Fibroblast of the conjunctiva (primary cell): ENCODE measurements around the gene CCNY.
"Not testable (repeated sequence)": the region's sequence is repeated elsewhere in the genome, so short reads cannot be mapped to it uniquely, and the experiment has no call there.

Source experiments
- DNase-seq: peaks from one replicate; pipeline ENCODE4 v3.0.0-alpha.2; 2010; ENCODE audit warnings: low read depth

The CCNY gene

DNA sequence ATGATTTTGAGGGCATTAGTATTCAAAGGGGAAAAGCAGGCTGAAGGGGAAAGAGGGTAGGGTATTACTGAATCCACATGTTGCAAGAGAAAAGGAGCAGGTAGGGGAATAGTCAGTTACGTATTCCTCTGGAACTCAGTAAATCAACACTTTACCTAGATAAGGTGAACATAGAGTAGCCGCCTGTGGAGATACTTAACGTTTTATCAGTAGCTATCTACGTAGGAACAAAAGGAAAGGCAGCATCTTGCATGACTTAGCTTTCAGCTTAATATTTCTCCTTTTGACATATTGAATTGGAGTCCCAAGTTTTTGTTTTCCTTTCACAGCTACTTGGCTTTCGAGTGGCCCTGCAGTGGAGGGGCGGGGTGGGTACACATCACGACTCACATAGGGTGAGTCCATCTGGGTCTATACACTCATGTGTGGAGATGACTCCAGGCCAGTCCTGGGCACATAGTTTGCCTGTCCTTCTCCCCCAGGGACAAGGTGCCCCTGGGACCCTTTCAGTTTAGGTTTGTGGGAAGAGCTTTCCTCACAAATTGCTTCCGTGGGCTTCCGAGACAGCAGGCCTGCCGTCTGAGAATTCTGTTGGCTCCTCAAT, 48.1 kb downstream of the CCNY start:
- no peak for DNase-seq

DNA sequence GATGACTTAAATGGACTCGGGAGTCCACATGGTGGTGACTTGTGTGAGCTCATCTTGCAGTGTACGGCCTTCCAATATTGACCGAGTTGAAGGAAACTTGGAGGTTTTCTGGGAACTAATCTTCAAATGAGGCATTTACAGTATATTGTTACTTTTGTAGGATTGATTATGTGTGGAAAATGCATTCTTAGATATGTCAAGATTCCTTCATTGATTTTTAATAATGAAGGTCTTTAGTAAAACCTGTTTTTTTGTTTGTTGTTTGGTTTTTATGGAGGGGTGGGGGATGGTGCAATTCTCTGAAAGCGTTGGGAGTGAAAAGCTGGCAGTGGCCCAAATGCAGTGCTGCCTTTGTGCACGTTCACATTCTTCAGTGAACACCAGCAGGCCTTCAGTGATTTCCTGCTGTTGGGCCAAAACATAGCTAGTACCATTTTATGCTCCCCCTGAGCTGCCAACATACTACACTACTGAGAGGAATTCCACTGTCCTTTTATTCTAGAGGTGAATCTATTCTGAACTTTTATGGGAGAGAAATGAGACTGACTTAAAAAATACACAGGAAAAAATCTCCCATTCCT, 50.4 kb downstream of the CCNY start:
- no peak for DNase-seq

DNA sequence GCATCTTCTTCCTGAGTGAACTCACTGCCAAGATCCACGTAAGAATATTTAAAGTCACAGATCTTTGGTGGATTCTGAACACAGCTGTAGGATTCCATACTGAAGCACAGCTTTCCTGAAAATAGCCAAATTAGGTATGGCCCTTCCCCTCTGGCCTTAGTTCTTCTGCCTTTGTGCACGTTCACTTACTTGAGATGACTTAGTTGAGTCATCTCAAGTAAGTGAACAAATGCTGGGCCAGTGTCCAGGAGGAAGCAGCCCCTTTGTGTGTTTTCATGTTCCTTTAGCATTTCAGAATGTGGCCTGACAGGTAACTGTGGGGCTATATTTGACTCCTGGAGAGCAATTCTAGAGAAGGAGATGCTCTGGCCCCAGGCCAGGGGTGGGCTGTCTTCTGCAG, 51.5 kb downstream of the CCNY start:
- peak; percentile 14 for DNase-seq

DNA sequence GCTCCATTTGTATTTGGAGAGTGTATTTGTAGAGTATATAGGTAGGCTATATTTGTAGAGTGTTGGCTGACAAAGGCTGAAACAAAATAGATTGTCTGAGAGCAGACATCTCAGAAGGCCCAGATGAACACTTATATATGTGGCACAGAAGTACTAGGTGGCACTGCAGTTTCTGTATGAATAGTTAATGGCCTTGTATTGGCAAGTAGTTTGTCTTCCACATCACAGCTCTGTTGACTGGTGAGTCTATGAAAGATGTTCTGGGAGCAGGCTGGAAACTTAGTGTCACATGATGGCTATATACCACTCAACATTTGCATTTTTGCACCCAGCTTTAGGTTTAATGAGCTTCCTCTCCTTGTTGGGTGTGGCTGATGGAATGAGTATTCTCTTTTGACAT, 51.9 kb downstream of the CCNY start:
- no peak for DNase-seq

DNA sequence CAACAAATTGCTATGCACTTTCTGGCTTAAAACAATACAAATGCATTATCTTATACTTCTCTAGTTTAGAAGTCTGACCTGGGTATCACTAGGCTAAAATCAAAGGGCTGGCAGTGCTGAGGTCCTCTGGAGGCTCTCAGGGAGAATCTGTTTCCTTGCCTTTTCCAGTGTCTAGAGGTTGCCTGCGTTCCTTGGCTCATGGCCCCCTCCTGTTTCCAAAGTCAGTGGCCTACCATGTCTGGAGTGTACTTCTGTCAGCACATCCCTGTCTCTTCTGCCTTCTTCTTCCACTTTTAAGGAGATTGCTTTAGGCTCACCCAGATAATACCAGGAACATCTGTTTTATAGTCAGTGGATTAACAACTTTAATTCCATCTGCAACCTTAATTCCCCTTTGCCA, 52.4 kb downstream of the CCNY start:
- DNase-seq, result no peak

DNA sequence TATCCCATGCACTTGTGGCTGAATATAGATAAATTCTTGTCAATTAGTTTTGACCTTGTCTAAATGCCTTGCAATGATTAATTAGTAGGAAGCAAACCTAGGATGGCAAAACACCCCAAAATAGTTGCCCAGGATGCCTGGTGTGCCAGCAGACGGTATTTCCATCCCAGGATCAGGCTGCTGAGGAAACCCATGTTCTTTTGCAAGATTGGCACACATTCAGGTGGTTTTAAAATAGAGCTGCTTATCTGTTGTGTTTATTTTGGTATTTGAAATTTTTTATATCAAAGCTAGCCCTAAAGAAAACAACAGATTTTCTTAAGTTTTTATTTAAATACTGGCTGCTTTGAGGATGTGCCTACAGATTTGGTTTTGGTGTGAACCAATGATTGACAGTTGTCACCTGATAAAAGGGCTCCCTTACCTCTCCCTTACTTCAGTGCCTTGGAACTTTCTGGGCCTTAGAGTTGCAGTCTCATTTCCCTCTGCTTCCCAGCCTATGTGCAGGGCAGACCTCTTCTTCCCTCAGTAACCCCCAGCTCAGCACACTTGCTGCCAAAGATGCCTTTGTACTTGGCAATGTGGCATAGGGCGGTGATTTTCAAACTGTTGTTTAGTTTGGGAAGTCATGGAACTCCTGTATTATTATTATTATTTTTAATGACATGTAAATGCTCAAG, 54.0 kb downstream of the CCNY start:
- no peak for DNase-seq

DNA sequence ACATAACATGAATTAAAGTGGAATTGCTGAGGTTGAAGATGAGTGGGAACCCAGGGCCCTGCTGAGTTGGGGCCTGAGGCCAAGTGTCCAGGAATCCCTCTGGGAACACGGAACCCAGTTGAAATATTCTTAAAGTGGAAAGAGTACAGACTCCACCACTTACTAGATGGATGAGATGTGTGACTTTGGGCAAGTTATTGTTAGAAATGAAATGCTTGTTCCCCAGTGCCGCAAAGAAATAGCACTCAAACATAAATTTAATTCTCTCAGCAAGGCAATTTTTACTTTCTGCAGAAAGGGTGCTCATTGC, 54.5 kb downstream of the CCNY start:
- no peak for DNase-seq

DNA sequence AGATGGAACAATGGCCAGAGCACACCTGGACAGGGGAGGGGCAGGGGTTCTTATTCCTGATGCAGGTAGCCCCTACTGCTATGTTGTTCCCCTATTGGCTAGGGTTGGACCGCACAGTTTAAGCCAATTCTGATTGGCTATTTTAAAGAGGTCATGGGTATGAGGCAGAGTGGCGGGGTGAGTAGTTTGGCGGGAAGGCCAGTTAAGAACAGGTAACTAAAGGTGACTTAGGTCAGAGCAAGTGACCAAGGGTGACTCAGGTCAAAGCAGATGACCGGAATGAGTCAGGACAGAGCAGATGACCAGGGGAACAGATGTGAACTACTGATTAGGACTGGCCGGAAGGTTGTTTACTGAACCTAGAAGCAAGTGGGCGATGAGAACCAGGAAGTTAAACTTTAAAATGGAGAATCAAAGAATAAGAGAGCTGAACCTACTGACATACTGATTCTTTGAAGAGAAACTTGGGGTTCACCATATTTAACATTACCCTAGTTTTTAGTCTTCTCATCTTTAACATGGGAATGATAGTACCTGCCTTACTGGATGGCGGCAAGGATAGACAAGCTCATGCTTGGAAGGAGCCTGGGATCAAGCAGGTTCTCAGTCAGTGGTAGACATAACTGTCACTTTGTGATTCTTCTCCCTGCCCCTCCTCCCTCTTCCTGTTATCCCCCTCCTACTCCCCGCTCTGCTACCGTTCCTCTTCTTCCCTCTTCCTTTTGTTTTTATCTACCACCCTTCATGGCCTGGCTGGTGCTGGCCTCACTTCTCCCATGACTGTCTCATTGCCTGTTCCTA, 55.0 kb downstream of the CCNY start:
- DNase-seq, result no peak

DNA sequence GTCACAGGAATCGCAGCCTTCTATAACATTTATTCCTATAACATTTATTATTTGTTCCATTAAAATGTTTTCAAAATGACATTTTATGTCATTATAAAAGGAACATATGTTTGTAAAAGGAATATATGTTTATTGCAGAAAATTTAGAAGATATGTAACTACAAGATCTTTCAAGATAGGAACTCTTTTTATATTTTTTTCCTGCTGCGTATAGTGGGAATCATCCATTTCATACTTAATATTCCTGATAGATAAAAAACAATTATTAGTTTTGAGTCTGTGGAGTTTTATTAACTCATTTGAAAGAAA, 55.6 kb downstream of the CCNY start:
- DNase-seq, result no peak

DNA sequence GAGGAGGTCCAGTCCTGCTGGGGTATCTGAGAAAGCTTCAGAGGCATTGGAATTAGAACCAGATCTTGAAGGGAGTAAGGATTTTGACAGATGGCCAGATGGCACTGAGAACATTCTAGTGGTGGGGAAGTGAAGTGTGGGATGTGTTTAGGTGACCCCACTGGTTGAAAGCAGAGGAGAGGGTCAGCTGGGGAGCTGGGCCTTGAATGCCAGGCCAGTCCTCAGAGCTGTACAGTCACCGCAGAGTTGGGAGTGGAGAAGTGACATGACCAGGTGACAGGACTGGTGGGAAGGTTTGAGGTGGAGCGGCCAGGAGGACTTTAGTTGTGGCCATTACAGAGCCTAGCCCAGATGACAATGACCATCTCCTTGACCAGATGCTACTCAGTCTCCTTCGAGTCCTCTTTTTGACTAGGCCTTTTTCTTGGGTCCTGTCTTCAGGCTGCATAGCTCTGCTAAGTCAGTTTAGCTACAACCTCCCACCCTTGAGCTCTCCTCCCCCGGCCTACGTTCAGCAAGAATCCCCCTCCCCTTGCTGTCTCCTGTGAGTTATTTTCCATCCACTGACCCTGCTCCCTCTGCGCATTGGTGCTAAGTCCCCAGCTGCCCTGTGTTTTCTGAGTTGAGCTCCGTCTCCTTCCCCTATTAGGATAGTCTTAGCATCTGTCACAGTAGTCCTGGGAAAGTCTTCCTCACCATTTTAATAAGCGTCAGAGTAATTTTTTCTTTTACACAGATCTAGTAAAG, 56.3 kb downstream of the CCNY start:
- no peak for DNase-seq

DNA sequence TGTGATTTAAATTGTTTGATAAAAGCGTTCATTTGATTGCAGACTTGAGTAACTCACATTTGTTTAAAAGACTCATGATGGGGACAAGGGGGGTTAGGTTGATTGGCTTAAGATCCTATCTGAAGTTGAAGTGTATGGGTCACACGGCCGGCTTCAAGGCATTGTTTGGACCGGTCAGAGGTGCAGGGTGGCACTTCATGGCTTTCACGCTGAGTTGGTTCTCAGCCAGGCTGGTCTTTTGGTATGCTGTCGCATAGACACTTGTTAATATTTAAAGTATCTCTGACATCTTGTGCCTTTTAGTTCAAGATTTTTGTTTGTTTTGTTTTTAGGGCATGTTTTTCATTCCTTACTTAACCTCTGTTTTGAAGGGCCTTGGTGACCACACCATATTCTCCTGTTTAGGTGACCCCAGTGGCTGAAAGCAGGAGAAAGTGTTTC, 58.1 kb downstream of the CCNY start:
- no peak for DNase-seq

DNA sequence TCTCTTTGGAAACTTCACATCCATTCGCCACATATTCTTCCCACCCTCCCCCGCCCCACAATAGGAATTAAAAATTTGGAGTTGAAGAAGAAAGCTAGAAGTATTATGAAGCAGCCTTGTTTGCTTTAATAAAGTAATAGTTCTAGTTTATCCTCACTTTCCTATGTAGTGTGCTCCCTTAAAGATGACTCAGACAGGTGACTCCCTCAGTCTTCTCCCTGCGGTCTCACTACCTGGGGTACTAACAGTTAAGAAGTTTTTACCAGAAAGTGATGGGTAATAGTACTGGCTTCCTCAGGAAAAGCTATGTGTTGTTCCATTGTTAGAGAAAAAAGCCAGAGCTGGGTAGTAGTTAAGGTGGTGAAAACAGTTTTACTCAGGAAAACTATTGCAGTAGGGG, 58.6 kb downstream of the CCNY start:
- DNase-seq, result no peak

DNA sequence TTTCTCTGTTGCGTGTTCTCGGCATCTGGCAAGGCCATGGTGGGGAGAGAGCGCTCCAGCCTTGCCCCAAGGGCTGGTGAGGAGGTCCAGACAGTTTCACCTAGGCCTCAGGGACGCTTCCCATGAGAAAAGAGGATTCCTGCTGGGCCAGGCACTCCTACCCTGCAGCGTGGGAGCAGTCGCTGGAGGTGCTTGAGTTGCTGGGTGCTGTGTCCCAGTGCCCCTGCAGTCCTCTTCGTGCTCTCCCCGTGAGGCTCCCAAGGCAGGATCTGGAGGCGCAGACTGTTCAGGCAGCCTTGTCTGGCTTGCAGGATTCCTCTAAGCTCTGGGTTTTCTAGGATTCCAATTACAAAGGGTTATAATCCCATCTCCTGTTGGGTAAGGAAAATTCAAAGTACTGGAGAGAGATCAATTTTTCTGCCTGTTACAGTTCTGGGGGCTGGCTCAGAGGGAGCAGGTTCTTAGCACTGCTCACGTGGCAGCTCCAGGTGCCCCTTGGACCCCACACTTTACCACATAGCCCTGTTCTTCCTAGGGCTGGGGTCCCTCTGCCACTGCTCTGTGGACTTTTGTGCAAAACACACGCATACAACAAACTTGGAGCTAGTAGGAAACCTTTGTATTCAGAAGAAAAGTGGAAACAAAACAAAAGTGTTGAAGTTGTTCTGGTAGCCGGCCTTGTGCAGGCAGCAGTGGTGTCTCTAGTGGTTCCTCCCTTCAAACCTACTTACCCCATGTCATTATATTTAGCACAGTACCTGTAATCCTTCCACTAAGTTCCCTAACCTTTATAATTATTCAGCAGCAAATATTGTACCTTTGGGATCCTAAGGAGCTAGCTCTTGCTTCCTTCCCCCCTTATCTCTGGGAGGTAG, 60.5 kb downstream of the CCNY start:
- DNase-seq, result no peak

DNA sequence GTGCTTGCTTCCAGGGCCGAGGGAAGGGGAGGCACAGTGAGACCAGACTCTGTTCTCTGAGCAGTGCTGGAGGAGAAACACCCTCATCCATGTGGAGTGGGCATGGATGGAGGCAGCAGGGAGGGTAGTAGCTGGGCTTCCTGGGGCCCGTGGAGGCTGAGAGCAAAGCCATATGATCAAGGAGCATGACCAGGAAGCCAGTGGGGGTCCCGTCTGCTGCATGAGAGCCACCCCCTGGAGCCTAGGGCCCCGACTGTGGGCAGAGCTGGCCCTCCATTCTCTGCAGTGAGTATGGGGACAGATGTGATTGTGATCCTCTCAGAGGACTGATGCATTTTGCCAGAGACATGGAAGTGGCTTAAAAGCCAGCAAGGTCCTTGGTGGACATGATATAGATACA, 61.6 kb downstream of the CCNY start:
- DNase-seq, result no peak

DNA sequence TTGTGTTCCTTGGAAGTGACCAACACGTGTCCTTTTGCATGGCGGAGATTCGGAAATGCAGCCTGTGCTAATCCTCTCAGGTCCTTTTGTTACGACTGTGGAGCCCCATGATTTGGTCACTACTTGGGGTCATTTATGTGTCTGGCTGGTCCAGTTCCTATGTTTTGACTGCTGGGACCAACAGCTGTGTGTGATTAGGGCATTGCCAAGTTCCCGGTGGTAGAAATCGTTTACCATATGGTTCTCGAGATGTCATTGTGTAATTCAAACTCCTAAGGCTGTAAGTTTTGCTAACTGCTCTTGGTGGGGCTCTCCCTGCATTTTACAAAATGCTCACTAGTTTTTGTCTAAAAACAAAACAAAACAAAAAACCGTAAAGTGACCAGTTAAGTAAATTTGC, 62.0 kb downstream of the CCNY start:
- peak; percentile 47 for DNase-seq

DNA sequence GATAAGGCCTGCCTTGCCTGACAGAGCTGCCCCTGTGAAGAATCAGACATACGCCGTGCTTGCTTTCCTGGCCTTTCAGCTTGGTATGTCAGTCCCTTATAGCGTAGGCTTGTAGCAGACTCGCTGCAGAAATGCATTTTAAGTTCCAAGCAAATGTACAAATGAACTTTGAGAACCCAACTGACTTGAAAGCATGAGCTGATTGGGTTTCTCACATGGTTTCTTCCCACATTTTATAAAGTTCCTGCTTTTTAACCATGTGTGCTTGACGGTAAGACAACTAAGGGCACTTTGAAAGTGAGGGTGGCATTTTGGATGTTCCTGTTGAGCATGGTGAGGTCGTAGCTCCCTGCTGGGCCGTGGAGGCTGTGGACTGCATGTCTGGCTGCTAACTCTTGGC, 62.6 kb downstream of the CCNY start:
- no peak for DNase-seq

DNA sequence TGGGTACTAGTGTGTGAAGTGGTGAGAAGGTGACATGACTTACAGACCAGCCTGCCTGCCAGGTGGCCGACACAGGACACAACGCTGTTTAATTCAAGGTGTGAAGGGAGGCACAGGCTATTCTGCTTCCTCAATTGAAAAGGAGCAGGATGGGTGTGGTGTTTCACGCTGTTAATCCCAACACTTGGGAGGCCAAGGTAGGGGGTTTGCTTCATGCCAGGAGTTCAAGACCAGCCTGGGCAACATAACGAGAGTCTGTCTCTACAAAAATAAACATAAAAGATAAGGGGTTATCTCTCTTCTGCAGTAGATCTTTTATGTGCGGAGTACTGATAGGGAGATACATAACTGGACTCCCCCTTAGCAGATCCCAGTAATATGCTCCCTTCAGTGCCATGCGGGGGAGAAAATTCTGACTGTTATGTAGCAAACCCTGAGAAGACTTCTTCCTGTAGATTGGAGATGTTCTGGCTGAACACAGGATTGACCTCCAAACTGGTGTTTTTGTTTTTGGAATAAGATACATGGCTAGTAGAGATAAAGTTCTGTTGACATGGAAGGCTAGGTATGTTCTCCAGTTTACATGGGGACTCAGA, 63.2 kb downstream of the CCNY start:
- DNase-seq, result no peak

DNA sequence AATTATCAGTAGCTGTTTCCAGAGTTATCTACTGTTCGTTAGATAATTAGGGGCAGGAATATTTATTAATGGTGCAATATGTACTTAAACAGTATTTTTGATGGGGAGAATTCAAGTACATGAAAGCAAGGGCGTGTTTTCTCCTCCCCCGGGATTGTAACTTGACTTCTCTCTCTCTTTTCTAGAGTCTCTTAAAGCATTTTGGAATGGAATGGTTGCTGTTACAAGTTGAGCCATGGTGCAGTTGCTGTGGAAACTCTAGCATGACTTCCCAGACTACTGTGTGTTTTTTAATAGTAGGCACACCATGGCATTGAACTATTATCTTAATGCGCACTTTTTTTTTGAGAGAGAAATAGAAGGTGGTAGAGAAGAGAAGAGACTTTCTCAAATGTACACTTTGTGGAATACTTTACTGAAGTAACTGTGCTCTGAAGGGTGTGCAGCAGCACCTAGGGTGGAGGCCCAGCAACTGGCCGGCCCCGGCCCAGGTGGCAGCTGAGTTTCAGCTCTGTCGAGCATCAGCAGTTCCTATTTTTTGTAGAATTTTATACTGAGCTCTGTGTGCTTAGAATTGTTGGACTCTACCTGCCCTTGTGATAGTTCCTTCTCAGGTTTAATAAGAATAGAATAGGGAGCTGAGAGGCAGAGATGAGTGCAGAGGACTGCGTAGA, 64.4 kb downstream of the CCNY start:
- no peak for DNase-seq

DNA sequence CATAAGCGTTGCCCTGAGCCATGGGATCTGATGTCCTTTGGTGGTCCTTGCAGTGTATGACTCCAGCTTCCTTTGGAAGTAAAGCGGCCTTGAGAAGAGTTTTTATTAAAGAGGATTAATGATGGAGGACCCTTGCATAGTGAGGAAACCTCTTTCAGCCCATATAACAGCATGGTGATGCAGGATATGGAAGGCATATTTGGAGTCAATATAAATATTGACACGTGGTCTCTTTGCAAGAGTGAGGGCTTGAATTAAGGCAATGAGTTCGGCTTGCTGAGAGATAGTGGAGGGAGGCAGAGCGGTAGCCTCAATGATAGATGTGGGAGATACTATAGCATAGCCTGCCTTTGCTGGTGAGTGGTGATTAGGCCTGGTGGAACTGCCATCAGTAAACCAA, 67.2 kb downstream of the CCNY start:
- not testable (repeated sequence) for DNase-seq

DNA sequence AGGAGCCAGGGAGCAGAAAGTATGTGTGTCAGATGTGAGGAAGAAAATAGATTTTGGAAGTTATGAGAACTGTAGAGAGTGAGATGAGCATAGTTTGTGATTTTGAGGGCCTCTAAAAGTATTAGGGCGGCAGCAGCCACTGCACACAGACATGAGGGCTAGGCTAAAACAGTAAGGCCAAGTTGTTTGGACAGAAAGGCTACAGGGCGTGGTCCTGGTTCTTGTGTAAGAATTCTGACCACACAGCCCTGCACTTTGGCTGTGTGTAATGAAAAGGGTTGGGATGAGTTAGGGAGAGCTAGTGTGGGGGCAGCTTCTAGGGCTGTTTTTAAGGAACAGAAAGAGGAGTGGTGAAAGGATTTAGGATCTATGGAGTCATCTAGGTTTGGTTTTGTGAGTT, 67.8 kb downstream of the CCNY start:
- DNase-seq, result not testable (repeated sequence)
